Vagina (tissue), 2 donors: ENCODE measurements around the gene KHDRBS1.

Experiments used
- POLR2A ChIP-seq, 2 donors: fragments of 450-650 bp; IDR thresholded peaks; one replicate each; pipeline ENCODE4 v1.6.1; 2017; ENCODE audit warnings: antibody characterized with exemption in 2 of 2, mild to moderate bottlenecking in 2 of 2, moderate library complexity in 2 of 2
- POLR2AphosphoS5 ChIP-seq, 2 donors: sonication (generic); formaldehyde crosslinking; IDR thresholded peaks; one replicate each; pipeline ENCODE4 v1.9.0; 2017; ENCODE audit warnings: antibody characterized with exemption in 2 of 2, mild to moderate bottlenecking in 2 of 2, low read depth in 1 of 2; ENCODE audit not compliant: insufficient read depth in 1 of 2
- TF ChIP-seq, protein P1 (sequence below), 3 experiments: fragments of 450-650 bp in 2 of 3; fragments of 200-600 bp in 1 of 3; sonication (generic) in 1 of 3; IDR thresholded peaks; one replicate each; pipeline ENCODE4 v1.5.1; 2017 to 2019; ENCODE audit warnings: antibody characterized with exemption in 3 of 3, mild to moderate bottlenecking in 2 of 3, moderate library complexity in 2 of 3

DNA sequence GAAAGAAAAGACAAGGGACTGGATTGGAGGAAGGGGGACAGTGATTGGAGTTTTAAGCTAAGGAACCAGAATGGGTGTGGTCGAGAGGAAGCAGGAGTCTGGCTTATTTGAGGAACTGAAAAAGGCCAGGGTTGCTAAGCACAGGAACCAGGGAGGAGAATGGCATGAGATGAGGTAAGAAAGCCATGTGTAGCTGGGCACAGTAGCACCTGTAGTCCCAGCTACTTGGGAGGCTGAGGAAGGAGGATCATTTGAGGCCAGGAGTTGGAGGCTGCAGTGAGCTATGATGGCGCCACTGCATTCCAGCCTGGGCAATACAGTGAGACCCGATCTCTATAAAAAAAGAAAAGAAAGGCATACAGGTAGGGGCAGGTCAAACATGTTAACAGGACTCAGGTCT, 8.1 kb upstream of the KHDRBS1 start:
- TF ChIP-seq, protein P1, sequence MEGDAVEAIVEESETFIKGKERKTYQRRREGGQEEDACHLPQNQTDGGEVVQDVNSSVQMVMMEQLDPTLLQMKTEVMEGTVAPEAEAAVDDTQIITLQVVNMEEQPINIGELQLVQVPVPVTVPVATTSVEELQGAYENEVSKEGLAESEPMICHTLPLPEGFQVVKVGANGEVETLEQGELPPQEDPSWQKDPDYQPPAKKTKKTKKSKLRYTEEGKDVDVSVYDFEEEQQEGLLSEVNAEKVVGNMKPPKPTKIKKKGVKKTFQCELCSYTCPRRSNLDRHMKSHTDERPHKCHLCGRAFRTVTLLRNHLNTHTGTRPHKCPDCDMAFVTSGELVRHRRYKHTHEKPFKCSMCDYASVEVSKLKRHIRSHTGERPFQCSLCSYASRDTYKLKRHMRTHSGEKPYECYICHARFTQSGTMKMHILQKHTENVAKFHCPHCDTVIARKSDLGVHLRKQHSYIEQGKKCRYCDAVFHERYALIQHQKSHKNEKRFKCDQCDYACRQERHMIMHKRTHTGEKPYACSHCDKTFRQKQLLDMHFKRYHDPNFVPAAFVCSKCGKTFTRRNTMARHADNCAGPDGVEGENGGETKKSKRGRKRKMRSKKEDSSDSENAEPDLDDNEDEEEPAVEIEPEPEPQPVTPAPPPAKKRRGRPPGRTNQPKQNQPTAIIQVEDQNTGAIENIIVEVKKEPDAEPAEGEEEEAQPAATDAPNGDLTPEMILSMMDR (IDR thresholded peaks at IDR 0.05) = no peak
- TF ChIP-seq POLR2A (IDR thresholded peaks at IDR 0.05) (no peak), POLR2AphosphoS5 (IDR thresholded peaks at IDR 0.05; ENCODE audit: insufficient read depth in 1 of 2, low read depth in 1 of 2) (no peak)
